ENCODE data around the gene SHANK1.

The SHANK1 gene

GRCh38 chr19:50693064-50693975 lies 26.3 kb downstream of the SHANK1 start:
- Histone ChIP-seq H2BK120ac (ENCODE audit: low read depth, low read length) (no peak overlapping the region), H3K9ac (ENCODE audit: low read depth, low read length, poor library complexity) (peak overlapping the region; percentile 30), H3K23ac (ENCODE audit: low read depth, low read length, poor library complexity) (peak overlapping the region; percentile 65), H2AFZ (ENCODE audit: low read length) (peak overlapping the region; percentile 76), H3K4me2 (ENCODE audit: insufficient read depth, low read length, poor library complexity, severe bottlenecking) (no peak overlapping the region), H2AK5ac (ENCODE audit: low read depth, low read length) (no peak overlapping the region), H3K14ac (ENCODE audit: low read length) (no peak overlapping the region), H3K27ac (replicated peaks; ENCODE audit: low read length) (no peak overlapping the region), H3K9me3 (replicated peaks in 1 of 2; ENCODE audit: control insufficient read depth in 2 of 2, insufficient read depth in 1 of 2, low read depth in 1 of 2, low read length in 2 of 2) (no peaks in the 10 kb centered on the region), H3K27me3 (ENCODE audit: control insufficient read depth in 3 of 3, insufficient read depth in 3 of 3, low read depth in 1 of 3, low read length in 3 of 3) (peaks cover 0 to 48% (median 13%) of the 10 kb centered on the region in 3 experiments), H2BK12ac (ENCODE audit: low read length) (no peak overlapping the region), H4K91ac (ENCODE audit: low read depth, low read length, poor library complexity) (no peak overlapping the region), H3K79me1 (ENCODE audit: low read depth, low read length) (peaks cover 2% of the 10 kb centered on the region), H3K18ac (ENCODE audit: low read length) (peak overlapping the region; percentile 71), H3K4me3 (ENCODE audit: low read length in 2 of 2) (peak overlapping the region; percentile 39 to 59), H2BK5ac (ENCODE audit: low read length) (no peak overlapping the region), H3K36me3 (replicated peaks in 1 of 2; ENCODE audit: control insufficient read depth in 2 of 2, insufficient read depth in 2 of 2, low read length in 2 of 2) (no peaks in the 10 kb centered on the region), H4K8ac (ENCODE audit: low read depth, low read length) (no peak overlapping the region), H3K4ac (ENCODE audit: low read length) (no peak overlapping the region), H3K4me1 (ENCODE audit: control insufficient read depth in 2 of 2, insufficient read depth in 1 of 2, low read depth in 1 of 2, low read length in 2 of 2) (peaks cover 24 to 25% of the 10 kb centered on the region in 2 donors), H2BK15ac (ENCODE audit: low read length) (no peak overlapping the region)
- WGBS, 2 donors (ENCODE audit: extremely low coverage in 2 of 2, insufficient read length in 2 of 2, insufficient replicate concordance in 1 of 2), result no CpG with 5 or more reads among the region's 23 CpGs
- no peak for DNase-seq (ENCODE audit: low spot score)

GRCh38 chr19:50690439-50690838 lies 29.2 kb downstream of the SHANK1 start:
- Histone ChIP-seq H3K4me3 (ENCODE audit: low read length in 2 of 2) (no peak overlapping the region), H4K91ac (ENCODE audit: low read depth, low read length, poor library complexity) (no peak overlapping the region), H3K27me3 (ENCODE audit: control insufficient read depth in 3 of 3, insufficient read depth in 3 of 3, low read depth in 1 of 3, low read length in 3 of 3) (peaks cover 0 to 57% (median 13%) of the 10 kb centered on the region in 3 experiments), H2AK5ac (ENCODE audit: low read depth, low read length) (no peak overlapping the region), H3K27ac (replicated peaks; ENCODE audit: low read length) (no peak overlapping the region), H3K36me3 (replicated peaks in 1 of 2; ENCODE audit: control insufficient read depth in 2 of 2, insufficient read depth in 2 of 2, low read length in 2 of 2) (peaks cover 6% of the 10 kb centered on the region in 2 donors), H3K4me2 (ENCODE audit: insufficient read depth, low read length, poor library complexity, severe bottlenecking) (no peak overlapping the region), H2BK12ac (ENCODE audit: low read length) (no peak overlapping the region), H3K79me1 (ENCODE audit: low read depth, low read length) (peaks cover under 1% of the 10 kb centered on the region), H4K8ac (ENCODE audit: low read depth, low read length) (no peak overlapping the region), H2BK120ac (ENCODE audit: low read depth, low read length) (no peak overlapping the region), H2AFZ (ENCODE audit: low read length) (no peak overlapping the region), H3K9me3 (replicated peaks in 1 of 2; ENCODE audit: control insufficient read depth in 2 of 2, insufficient read depth in 1 of 2, low read depth in 1 of 2, low read length in 2 of 2) (peaks cover 0 to 1% of the 10 kb centered on the region in 2 donors), H3K18ac (ENCODE audit: low read length) (no peak overlapping the region), H3K9ac (ENCODE audit: low read depth, low read length, poor library complexity) (no peak overlapping the region), H2BK15ac (ENCODE audit: low read length) (no peak overlapping the region), H3K4me1 (ENCODE audit: control insufficient read depth in 2 of 2, insufficient read depth in 1 of 2, low read depth in 1 of 2, low read length in 2 of 2) (peaks cover 18 to 21% of the 10 kb centered on the region in 2 donors), H3K4ac (ENCODE audit: low read length) (no peak overlapping the region), H2BK5ac (ENCODE audit: low read length) (no peak overlapping the region), H3K23ac (ENCODE audit: low read depth, low read length, poor library complexity) (no peak overlapping the region), H3K14ac (ENCODE audit: low read length) (no peak overlapping the region)
- no CpG with 5 or more reads among the region's 7 CpGs for WGBS, 2 donors (ENCODE audit: extremely low coverage in 2 of 2, insufficient read length in 2 of 2, insufficient replicate concordance in 1 of 2)
- no peak for DNase-seq (ENCODE audit: low spot score)

GRCh38 chr19:50688766-50689165 lies 30.8 kb downstream of the SHANK1 start:
- Histone ChIP-seq H3K23ac (ENCODE audit: low read depth, low read length, poor library complexity) (no peak overlapping the region), H2BK120ac (ENCODE audit: low read depth, low read length) (no peak overlapping the region), H3K4me3 (ENCODE audit: low read length in 2 of 2) (no peak overlapping the region), H3K14ac (ENCODE audit: low read length) (no peak overlapping the region), H2BK12ac (ENCODE audit: low read length) (no peak overlapping the region), H3K9ac (ENCODE audit: low read depth, low read length, poor library complexity) (no peak overlapping the region), H3K4ac (ENCODE audit: low read length) (no peak overlapping the region), H3K27me3 (ENCODE audit: control insufficient read depth in 3 of 3, insufficient read depth in 3 of 3, low read depth in 1 of 3, low read length in 3 of 3) (peaks cover 0 to 50% (median 5%) of the 10 kb centered on the region in 3 experiments), H3K27ac (replicated peaks; ENCODE audit: low read length) (no peak overlapping the region), H2AK5ac (ENCODE audit: low read depth, low read length) (no peak overlapping the region), H2AFZ (ENCODE audit: low read length) (no peak overlapping the region), H3K18ac (ENCODE audit: low read length) (no peak overlapping the region), H3K4me2 (ENCODE audit: insufficient read depth, low read length, poor library complexity, severe bottlenecking) (no peak overlapping the region), H2BK5ac (ENCODE audit: low read length) (no peak overlapping the region), H3K9me3 (replicated peaks in 1 of 2; ENCODE audit: control insufficient read depth in 2 of 2, insufficient read depth in 1 of 2, low read depth in 1 of 2, low read length in 2 of 2) (peaks cover 0 to 1% of the 10 kb centered on the region in 2 donors), H2BK15ac (ENCODE audit: low read length) (no peak overlapping the region), H3K79me1 (ENCODE audit: low read depth, low read length) (no peaks in the 10 kb centered on the region), H3K4me1 (ENCODE audit: control insufficient read depth in 2 of 2, insufficient read depth in 1 of 2, low read depth in 1 of 2, low read length in 2 of 2) (peaks cover 11 to 14% of the 10 kb centered on the region in 2 donors), H3K36me3 (replicated peaks in 1 of 2; ENCODE audit: control insufficient read depth in 2 of 2, insufficient read depth in 2 of 2, low read length in 2 of 2) (peaks cover 6 to 9% of the 10 kb centered on the region in 2 donors), H4K8ac (ENCODE audit: low read depth, low read length) (no peak overlapping the region), H4K91ac (ENCODE audit: low read depth, low read length, poor library complexity) (no peak overlapping the region)
- no peak for DNase-seq (ENCODE audit: low spot score)
- no CpG with 5 or more reads among the region's 19 CpGs for WGBS, 2 donors (ENCODE audit: extremely low coverage in 2 of 2, insufficient read length in 2 of 2, insufficient replicate concordance in 1 of 2)

GRCh38 chr19:50686310-50687032 lies 33.1 kb downstream of the SHANK1 start:
- no peak overlapping the region for H3K4me3 ChIP-seq (ENCODE audit: low read length in 2 of 2)
- no peak overlapping the region for H2AFZ ChIP-seq (ENCODE audit: low read length)
- no peak for DNase-seq (ENCODE audit: low spot score)
- peaks cover 0 to 34% (median 0%) of the 10 kb centered on the region in 3 experiments for H3K27me3 ChIP-seq (ENCODE audit: control insufficient read depth in 3 of 3, insufficient read depth in 3 of 3, low read depth in 1 of 3, low read length in 3 of 3)
- no peak overlapping the region for H2BK5ac ChIP-seq (ENCODE audit: low read length)
- H3K36me3 ChIP-seq (replicated peaks in 1 of 2; ENCODE audit: control insufficient read depth in 2 of 2, insufficient read depth in 2 of 2, low read length in 2 of 2), result peaks cover 6 to 9% of the 10 kb centered on the region in 2 donors
- no peak overlapping the region for H2BK120ac ChIP-seq (ENCODE audit: low read depth, low read length)
- H2AK5ac ChIP-seq (ENCODE audit: low read depth, low read length), result peak overlapping the region; percentile 17
- no peak overlapping the region for H3K4ac ChIP-seq (ENCODE audit: low read length)
- H3K79me1 ChIP-seq (ENCODE audit: low read depth, low read length), result no peaks in the 10 kb centered on the region
- H3K23ac ChIP-seq (ENCODE audit: low read depth, low read length, poor library complexity), result peak overlapping the region; percentile 26
- no peaks in the 10 kb centered on the region for H3K4me1 ChIP-seq (ENCODE audit: control insufficient read depth in 2 of 2, insufficient read depth in 1 of 2, low read depth in 1 of 2, low read length in 2 of 2)
- no peak overlapping the region for H2BK15ac ChIP-seq (ENCODE audit: low read length)
- H3K27ac ChIP-seq (replicated peaks; ENCODE audit: low read length), result no peak overlapping the region
- peak overlapping the region; percentile 79 for H3K14ac ChIP-seq (ENCODE audit: low read length)
- H4K91ac ChIP-seq (ENCODE audit: low read depth, low read length, poor library complexity), result no peak overlapping the region
- no peak overlapping the region for H4K8ac ChIP-seq (ENCODE audit: low read depth, low read length)
- WGBS, 2 donors (ENCODE audit: extremely low coverage in 2 of 2, insufficient read length in 2 of 2, insufficient replicate concordance in 1 of 2), result no CpG with 5 or more reads among the region's 50 CpGs
- H3K9ac ChIP-seq (ENCODE audit: low read depth, low read length, poor library complexity), result peak overlapping the region; percentile 34
- peak overlapping the region; percentile 72 for H3K18ac ChIP-seq (ENCODE audit: low read length)
- H2BK12ac ChIP-seq (ENCODE audit: low read length), result no peak overlapping the region
- H3K9me3 ChIP-seq (replicated peaks in 1 of 2; ENCODE audit: control insufficient read depth in 2 of 2, insufficient read depth in 1 of 2, low read depth in 1 of 2, low read length in 2 of 2), result peaks cover 0 to 1% of the 10 kb centered on the region in 2 donors
- H3K4me2 ChIP-seq (ENCODE audit: insufficient read depth, low read length, poor library complexity, severe bottlenecking), result no peak overlapping the region

Data from neuronal stem cell (in vitro differentiated cells).